H9 (cell line): ENCODE results near the gene TTR. TPM values are rescaled to one million over a fixed set of nuclear protein-coding genes. Genes with fewer than 3 reads are reported as not detected.

ENCODE experiments used
- DNase-seq: peaks from one replicate; pipeline ENCODE4 v3.0.0-alpha.2; 2017
- H2AFZ ChIP-seq: one replicate; pipeline ENCODE4 v1.6.1; 2013; ENCODE audit warnings: mild to moderate bottlenecking, low read length, control low read depth, moderate library complexity
- H2AK5ac ChIP-seq: 2 replicates; pipeline ENCODE4 v1.6.1; 2013; ENCODE audit warnings: low read length, control low read depth, mixed read lengths; ENCODE audit not compliant: insufficient read length
- H2BK120ac ChIP-seq: one replicate; pipeline ENCODE4 v1.6.1; 2013; ENCODE audit warnings: low read depth, mild to moderate bottlenecking, low read length, control low read depth, inconsistent platforms; ENCODE audit not compliant: poor library complexity, severe bottlenecking
- H2BK12ac ChIP-seq: 2 replicates; pipeline ENCODE4 v1.6.1; 2013; ENCODE audit warnings: low read length, control low read depth, mixed read lengths, low read depth; ENCODE audit not compliant: insufficient read length
- H2BK15ac ChIP-seq: 2 replicates; pipeline ENCODE4 v1.6.1; 2013; ENCODE audit warnings: low read depth, low read length, control low read depth
- H2BK20ac ChIP-seq: one replicate; pipeline ENCODE4 v1.6.1; 2013; ENCODE audit warnings: low read depth, mild to moderate bottlenecking, low read length, control low read depth, inconsistent platforms; ENCODE audit not compliant: poor library complexity, severe bottlenecking
- H2BK5ac ChIP-seq: 2 replicates; pipeline ENCODE4 v1.6.1; 2013; ENCODE audit warnings: low read length, control low read depth, mixed read lengths; ENCODE audit not compliant: insufficient read length
- H3K14ac ChIP-seq: 2 replicates; pipeline ENCODE4 v1.6.1; 2013; ENCODE audit warnings: low read length, control low read depth; ENCODE audit not compliant: insufficient read depth
- H3K18ac ChIP-seq: 2 replicates; pipeline ENCODE4 v1.6.1; 2013; ENCODE audit warnings: low read depth, mild to moderate bottlenecking, mixed read lengths, low read length, control low read depth; ENCODE audit not compliant: insufficient read length
- H3K23ac ChIP-seq: 2 replicates; pipeline ENCODE4 v1.6.1; 2013; ENCODE audit warnings: low read length, control low read depth, mixed read lengths, low read depth; ENCODE audit not compliant: insufficient read length
- H3K23me2 ChIP-seq: 2 replicates; pipeline ENCODE4 v1.6.1; 2013; ENCODE audit warnings: low read depth, mild to moderate bottlenecking, mixed read lengths, low read length, control low read depth; ENCODE audit not compliant: insufficient read length, poor library complexity, severe bottlenecking
- H3K27ac ChIP-seq: 2 replicates; pipeline ENCODE4 v1.5.1; 2013; ENCODE audit warnings: low read length, control low read depth, mixed read lengths, low read depth; ENCODE audit not compliant: insufficient read length
- H3K27me3 ChIP-seq: 2 replicates; pipeline ENCODE4 v1.6.1; 2013; ENCODE audit warnings: low read length, control low read depth, inconsistent platforms; ENCODE audit not compliant: insufficient read depth
- H3K4ac ChIP-seq: 2 replicates; pipeline ENCODE4 v1.6.1; 2013; ENCODE audit warnings: low read depth, mild to moderate bottlenecking, control low read depth, inconsistent platforms, low read length, moderate library complexity
- H3K4me1 ChIP-seq: 2 replicates; pipeline ENCODE4 v1.6.1; 2013; ENCODE audit warnings: low read length, control low read depth, inconsistent platforms; ENCODE audit not compliant: insufficient read depth
- H3K4me2 ChIP-seq: 2 replicates; pipeline ENCODE4 v1.6.1; 2013; ENCODE audit warnings: low read length, control low read depth, mixed read lengths; ENCODE audit not compliant: insufficient read length, insufficient read depth
- H3K56ac ChIP-seq: 2 replicates; pipeline ENCODE4 v1.6.1; 2013; ENCODE audit warnings: low read depth, mild to moderate bottlenecking, mixed read lengths, low read length, control low read depth; ENCODE audit not compliant: insufficient read length
- H3K79me1 ChIP-seq: 2 replicates; pipeline ENCODE4 v1.6.1; 2013; ENCODE audit warnings: low read depth, mild to moderate bottlenecking, moderate library complexity, low read length, control low read depth, inconsistent platforms; ENCODE audit not compliant: insufficient read depth, poor library complexity, severe bottlenecking
- H3K79me2 ChIP-seq: 2 replicates; pipeline ENCODE4 v1.6.1; 2013; ENCODE audit warnings: low read length, control low read depth, inconsistent platforms; ENCODE audit not compliant: insufficient read depth
- H3K9ac ChIP-seq: 2 replicates; pipeline ENCODE4 v1.6.1; 2013; ENCODE audit warnings: low read length, control low read depth, mixed read lengths; ENCODE audit not compliant: insufficient read length; ENCODE audit errors: extremely low read depth
- H3K9me3 ChIP-seq: one replicate; pipeline ENCODE4 v1.6.1; 2013; ENCODE audit warnings: low read depth, low read length, inconsistent platforms; ENCODE audit not compliant: control insufficient read depth
- H3T11ph ChIP-seq: one replicate; pipeline ENCODE4 v1.6.1; 2013; ENCODE audit warnings: mild to moderate bottlenecking, low read length, control low read depth, inconsistent platforms
- H4K20me1 ChIP-seq: one replicate; pipeline ENCODE4 v1.6.1; 2013; ENCODE audit not compliant: control insufficient read depth, insufficient read length, insufficient read depth
- H4K5ac ChIP-seq: 2 replicates; pipeline ENCODE4 v1.6.1; 2013; ENCODE audit warnings: low read depth, mild to moderate bottlenecking, mixed read lengths, low read length, control low read depth; ENCODE audit not compliant: insufficient read length
- H4K8ac ChIP-seq: replicated peaks from 2 replicates; pipeline ENCODE4 v1.6.1; 2013; ENCODE audit warnings: low read length, control low read depth, mixed read lengths, low read depth; ENCODE audit not compliant: insufficient read length
- H4K91ac ChIP-seq: 2 replicates; pipeline ENCODE4 v1.6.1; 2013; ENCODE audit warnings: low read depth, mild to moderate bottlenecking, moderate library complexity, mixed read lengths, low read length, control low read depth; ENCODE audit not compliant: insufficient read length
- H3K27ac Mint-ChIP-seq, 3 experiments: 2 replicates in 2 of 3; 3 replicates in 1 of 3; pipeline ENCODE4 v1.8.0; 2020 to 2021; ENCODE audit warnings: mixed read lengths in 3 of 3, mild to moderate bottlenecking in 1 of 3, moderate library complexity in 1 of 3
- H3K27me3 Mint-ChIP-seq: 2 replicates; pipeline ENCODE4 v1.8.0; 2021; ENCODE audit warnings: low read depth, mild to moderate bottlenecking, moderate library complexity, mixed read lengths
- H3K36me3 Mint-ChIP-seq, 3 experiments: 2 replicates in 2 of 3; 3 replicates in 1 of 3; pipeline ENCODE4 v1.8.0; 2020 to 2021; ENCODE audit warnings: low read depth in 3 of 3, mixed read lengths in 3 of 3; ENCODE audit not compliant: insufficient read depth in 1 of 3
- H3K4me1 Mint-ChIP-seq, 2 experiments: 2 replicates each; pipeline ENCODE4 v1.8.0; 2020; ENCODE audit warnings: mixed read lengths in 2 of 2
- H3K4me3 Mint-ChIP-seq, 2 experiments: 2 replicates in 1 of 2; 3 replicates in 1 of 2; pipeline ENCODE4 v1.8.0; 2020 to 2021; ENCODE audit warnings: mild to moderate bottlenecking in 2 of 2, mixed read lengths in 2 of 2, moderate library complexity in 1 of 2
- H3K9me3 Mint-ChIP-seq, 2 experiments: 2 replicates in 1 of 2; 3 replicates in 1 of 2; pipeline ENCODE4 v1.8.0; 2020; ENCODE audit warnings: mild to moderate bottlenecking in 2 of 2, mixed read lengths in 2 of 2, moderate library complexity in 1 of 2
- CTCF ChIP-seq: fragments of 200-600 bp; sonication (generic); conservative IDR thresholded peaks from 3 replicates; pipeline ENCODE4 v1.8.0; 2021; ENCODE audit warnings: antibody characterized with exemption, mild to moderate bottlenecking
- WGBS: extraction: QIAGEN DNeasy Blood & Tissue Kit; methylation state at CpG from one replicate; pipeline ENCODE4 v1.1.7; 2013; ENCODE audit warnings: missing lambda C conversion rate, low lambda C conversion rate, mixed read lengths; ENCODE audit not compliant: insufficient read length; ENCODE audit errors: extremely low coverage; 5-methylcytosine and 5-hydroxymethylcytosine counted together
- total RNA-seq: library from RNA; stranded (reverse); gene quantifications from 2 replicates; pipeline ENCODE4 v1.2.1, GENCODE V29; 2021

Gene TTR
- total RNA-seq, 1 experiment from 2014 or later = not detected

- H2BK5ac ChIP-seq = no peak overlapping the region
- H3K23ac ChIP-seq = no peak overlapping the region
- DNase-seq = no peak
- no peaks in the 10 kb centered on the region for H4K20me1 ChIP-seq
- TF ChIP-seq CTCF = no peak
- H3K4ac ChIP-seq = no peak overlapping the region
- no peak overlapping the region for H3K14ac ChIP-seq
- Mint-ChIP-seq H3K4me3 (no peak overlapping the region), H3K4me1 (peaks cover 16 to 17% of the 10 kb centered on the region in 2 experiments), H3K27me3 (no peaks in the 10 kb centered on the region), H3K9me3 (no peaks in the 10 kb centered on the region), H3K36me3 (peaks cover 16 to 32% (median 32%) of the 10 kb centered on the region in 3 experiments; a peak in 6 of 7 replicates), H3K27ac (peak overlapping the region in 2 of 3 experiments; percentile 8 to 77; a peak in 4 of 7 replicates)
- no peaks in the 10 kb centered on the region for H3K23me2 ChIP-seq
- no peak overlapping the region for H2BK120ac ChIP-seq
- no peaks in the 10 kb centered on the region for H3K9me3 ChIP-seq
- no peak overlapping the region for H3K4me2 ChIP-seq
- no peak overlapping the region for H3K56ac ChIP-seq
- no peak overlapping the region for H3T11ph ChIP-seq
- no peak overlapping the region for H2AFZ ChIP-seq
- no peak overlapping the region for H4K91ac ChIP-seq
- H2BK15ac ChIP-seq = no peak overlapping the region
- H2BK20ac ChIP-seq = no peak overlapping the region
- no peak overlapping the region for H2AK5ac ChIP-seq
- H2BK12ac ChIP-seq = no peak overlapping the region
- no peak overlapping the region for H4K8ac ChIP-seq
- H3K79me2 ChIP-seq = no peaks in the 10 kb centered on the region
- H3K4me1 ChIP-seq = no peaks in the 10 kb centered on the region; the same call in 1 of the 2 replicates
- no peak overlapping the region for H3K18ac ChIP-seq
- no peaks in the 10 kb centered on the region for H3K27me3 ChIP-seq
- H4K5ac ChIP-seq = no peak overlapping the region
- WGBS = no CpG with 5 or more reads among the region's 2 CpGs
- no peak overlapping the region for H3K9ac ChIP-seq
- no peaks in the 10 kb centered on the region for H3K79me1 ChIP-seq
- no peak overlapping the region for H3K27ac ChIP-seq
Observed at GRCh38 chr18:31548853-31549252, 42.8 kb upstream of the TTR start.
